CD4-positive, alpha-beta T cell treated with Interleukin-2 at 100 ng/mL for 4 hours (primary cell): Measurements from ENCODE around the gene ERI3.

Experiments used
- DNase-seq: peaks from one replicate; pipeline ENCODE4 v3.0.0-alpha.2; 2020; ENCODE audit warnings: low spot score

The ERI3 gene

GRCh38 chr1:44261171-44261817 is 93.8 kb downstream of the ERI3 start:
- no peak for DNase-seq

GRCh38 chr1:44260792-44261170 is 94.3 kb downstream of the ERI3 start:
- no peak for DNase-seq

- DNase-seq, result no peak
Observed at GRCh38 chr1:44259090-44259489, 96.0 kb downstream of the ERI3 start.

DNA sequence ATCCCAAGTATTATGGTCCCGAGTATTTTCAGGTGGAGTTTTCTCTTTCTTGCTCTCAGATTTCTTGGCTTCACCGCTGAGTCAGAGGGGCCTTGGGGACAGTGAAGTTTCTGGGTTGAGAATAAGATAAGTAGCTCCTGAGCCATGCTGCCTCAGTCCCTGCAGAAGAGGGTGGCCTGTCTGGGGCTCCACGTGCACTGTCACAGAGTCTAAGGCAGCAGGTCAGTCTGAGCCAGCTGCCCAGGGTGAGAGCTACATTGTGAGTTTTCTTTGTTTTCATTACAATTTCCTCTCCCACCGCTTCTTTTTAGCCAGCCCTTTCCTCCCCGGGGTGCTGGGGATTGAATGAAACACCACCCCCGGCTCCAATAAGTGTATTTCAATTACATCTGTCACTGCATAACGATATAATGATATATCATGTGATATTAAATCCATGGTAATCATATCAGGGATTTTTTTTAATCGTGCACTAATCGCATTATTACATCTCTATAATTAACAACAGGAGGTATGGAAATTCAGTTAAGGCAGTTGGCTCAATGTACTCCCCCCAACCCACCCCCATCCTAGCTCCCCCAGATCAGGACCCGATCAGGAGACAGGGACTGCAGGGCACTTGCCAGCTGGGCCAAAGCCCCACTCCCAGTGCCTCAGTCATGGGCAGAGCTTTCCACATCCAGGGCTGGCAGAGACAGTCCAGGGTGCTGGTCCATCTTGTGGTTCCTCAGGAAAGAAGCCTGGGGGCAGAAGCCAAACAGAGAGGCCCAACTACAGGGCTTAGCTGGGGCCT is 98.1 kb downstream of the ERI3 start:
- DNase-seq, result no peak

DNA sequence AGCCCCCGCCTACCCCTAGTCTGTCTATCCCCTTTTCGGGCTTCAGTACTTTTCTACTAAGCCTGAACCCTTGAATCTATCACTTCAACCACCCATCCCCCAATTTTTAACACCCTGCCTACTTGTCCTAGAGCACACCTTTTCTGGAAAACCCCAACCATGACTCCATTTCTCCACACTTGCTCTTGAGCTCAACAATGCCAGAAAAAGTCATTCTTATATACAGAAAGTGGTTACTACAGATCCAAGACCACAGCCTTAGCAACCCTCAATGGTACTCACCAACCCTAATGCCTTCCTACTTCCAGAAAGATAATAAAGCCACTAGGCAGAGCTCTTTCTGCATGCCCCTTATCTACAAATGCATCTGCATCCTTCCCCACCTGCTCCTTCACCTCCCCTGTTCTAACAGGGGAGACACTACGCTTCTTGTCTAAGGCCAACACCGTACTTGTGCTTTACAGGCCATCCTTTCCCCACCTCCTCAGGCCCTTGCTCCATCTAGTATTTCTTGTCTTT is 100.6 kb downstream of the ERI3 start:
- no peak for DNase-seq

DNA sequence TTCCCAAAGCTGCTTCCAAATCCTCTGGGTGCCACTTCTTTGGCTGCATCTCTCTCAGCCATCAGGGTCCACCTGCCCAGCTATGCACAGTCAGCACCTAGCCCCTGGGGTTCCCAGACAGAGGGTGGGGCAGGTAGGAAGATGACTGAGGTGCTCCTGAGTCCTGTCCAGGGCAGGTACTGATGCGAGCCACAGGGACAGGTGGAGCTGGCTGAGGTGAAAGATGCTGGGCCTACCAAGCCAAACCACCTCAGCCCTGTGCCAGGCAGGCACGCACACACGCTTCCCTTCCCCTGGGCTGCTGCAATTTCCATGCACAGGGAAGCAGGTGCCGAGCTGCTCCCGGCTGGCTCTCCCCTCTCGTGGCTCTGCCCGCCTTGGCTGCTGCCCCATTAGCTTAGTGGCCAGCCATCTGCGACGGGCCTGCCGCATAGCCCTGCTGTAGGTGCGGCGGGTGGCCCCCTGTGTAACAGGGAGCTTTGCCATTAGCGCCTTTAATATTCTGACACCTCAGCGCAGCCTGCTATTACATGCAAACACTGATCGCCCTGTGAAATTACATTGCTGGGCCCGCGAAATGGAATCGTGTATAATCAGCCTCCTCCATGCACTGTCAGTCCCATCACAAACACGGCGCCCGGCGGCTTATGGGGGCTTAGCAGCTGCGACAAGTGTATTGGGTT is 102.9 kb downstream of the ERI3 start:
- DNase-seq, result no peak

- no peak for DNase-seq
Observed at GRCh38 chr1:44251486-44251885, 103.6 kb downstream of the ERI3 start.

- no peak for DNase-seq
Observed at GRCh38 chr1:44250068-44250781, 104.8 kb downstream of the ERI3 start.

- no peak for DNase-seq
Observed at GRCh38 chr1:44249543-44249942, 105.5 kb downstream of the ERI3 start.

GRCh38 chr1:44246806-44247205 is 108.3 kb downstream of the ERI3 start:
- no peak for DNase-seq

DNA sequence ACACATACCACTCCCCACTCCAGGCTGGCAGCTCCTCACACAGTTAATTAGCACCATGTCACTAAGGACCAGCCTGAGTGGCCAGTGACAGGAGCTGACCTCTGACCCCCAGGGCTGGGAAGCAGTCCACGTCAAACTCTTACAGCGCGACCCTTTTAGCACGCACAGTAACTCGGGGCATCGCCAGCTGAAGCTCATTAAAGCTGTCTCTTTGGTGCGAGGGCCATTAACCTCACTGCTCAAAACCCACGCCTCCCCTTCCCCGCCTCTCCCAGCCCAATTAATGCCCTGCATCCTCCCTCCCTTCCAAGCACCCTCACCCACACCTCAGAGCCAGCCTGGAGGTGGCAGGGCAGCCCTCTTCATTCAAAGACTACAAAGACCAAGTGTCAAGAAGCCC is 110.1 kb downstream of the ERI3 start:
- no peak for DNase-seq

DNA sequence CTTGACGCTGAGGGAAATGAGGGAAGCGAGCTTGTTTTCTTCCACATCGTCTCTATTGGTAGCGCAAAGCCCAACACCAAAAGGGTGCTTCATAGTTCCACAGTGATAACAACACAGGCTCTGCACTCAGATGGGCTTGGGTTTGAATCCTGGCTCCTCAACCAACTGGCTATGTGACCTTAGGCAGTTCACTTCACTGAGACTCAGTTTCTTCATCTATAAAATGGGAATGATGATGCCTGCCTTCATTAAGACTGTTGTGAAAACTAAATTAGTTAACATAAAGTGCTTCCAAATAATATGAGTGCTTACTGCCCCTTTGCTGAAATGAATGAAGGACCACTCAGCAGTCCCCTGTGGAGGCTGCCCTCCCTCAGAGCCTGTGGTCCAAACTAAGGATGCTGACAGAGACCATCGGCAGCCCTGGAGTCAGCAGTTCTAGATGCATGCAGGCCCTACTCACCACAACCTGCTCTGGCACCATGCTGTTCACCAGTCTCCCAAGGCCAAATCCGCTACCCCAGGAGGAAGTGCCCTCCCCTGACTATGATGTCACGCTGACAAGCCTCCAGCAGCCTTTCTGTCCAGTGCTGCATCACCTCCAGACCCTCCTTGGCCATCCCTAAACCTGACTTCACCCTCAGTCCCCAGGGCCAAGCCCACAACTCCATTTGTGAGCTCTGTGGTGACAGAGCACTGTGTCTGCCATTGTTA is 111.1 kb downstream of the ERI3 start:
- DNase-seq, result no peak

- DNase-seq, result no peak
Observed at GRCh38 chr1:44242746-44243145, 112.3 kb downstream of the ERI3 start.

DNA sequence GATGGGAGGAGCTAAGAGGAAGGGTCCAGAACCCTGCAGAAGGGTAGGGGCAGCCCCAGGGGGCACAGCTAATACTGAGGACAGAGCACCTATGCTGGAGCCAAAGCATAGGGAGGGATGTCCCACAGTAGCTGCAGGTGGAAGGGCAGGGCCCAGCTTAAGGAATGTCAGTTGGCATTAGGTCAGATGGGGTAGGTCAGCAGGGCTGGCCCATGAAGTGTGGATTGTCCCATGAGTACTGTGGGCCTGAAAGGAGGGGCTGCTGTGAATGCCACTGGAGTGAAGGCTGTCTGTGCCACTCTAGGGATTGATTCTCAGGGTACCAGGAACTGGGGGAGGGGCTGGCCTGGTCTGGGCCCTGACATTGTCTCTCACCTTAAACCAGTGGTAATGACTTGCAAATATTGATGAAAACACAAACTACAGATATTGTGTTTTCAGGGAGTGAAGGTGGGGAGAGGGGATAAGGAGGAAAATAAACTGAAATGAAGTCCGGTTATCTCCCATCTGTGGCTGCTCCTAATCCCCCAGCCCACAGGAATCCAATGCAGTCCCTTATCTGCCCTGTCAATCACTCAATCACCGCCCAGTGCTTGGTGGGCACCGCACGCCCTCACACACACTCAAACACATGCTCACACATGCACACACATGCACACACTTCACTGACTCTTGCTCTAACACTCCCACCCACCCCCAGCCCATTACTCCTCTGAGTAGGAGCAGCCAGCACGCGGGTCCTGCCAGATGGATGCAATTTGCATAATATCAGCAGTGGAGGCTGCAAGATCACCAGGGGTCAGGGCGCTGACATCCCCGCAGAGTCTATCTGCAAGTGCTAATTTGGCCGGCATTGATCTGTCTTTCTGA is 114.0 kb downstream of the ERI3 start:
- DNase-seq, result no peak

- no peak for DNase-seq
Observed at GRCh38 chr1:44239961-44240371, 115.1 kb downstream of the ERI3 start.

- no peak for DNase-seq
Observed at GRCh38 chr1:44239331-44239960, 115.6 kb downstream of the ERI3 start.

DNA sequence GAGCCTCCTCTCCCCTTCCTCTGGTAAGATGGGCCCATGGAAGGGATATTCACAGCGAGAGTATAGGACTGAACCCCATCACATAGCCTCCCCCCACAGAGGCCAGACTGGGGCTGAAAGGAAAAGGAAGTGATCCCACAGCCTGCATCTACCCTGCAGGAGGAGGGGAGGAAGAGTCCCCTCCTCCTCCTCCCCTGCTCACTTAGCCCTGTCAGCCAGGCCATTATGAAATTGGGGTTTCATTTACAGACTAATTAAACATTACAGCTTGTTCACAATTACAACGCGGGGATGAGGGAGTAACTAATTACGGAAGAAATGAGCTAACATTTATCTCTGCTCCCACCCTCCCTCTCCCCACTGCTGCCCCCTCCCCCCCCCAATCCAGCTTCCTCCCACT is 116.4 kb downstream of the ERI3 start:
- no peak for DNase-seq

DNA sequence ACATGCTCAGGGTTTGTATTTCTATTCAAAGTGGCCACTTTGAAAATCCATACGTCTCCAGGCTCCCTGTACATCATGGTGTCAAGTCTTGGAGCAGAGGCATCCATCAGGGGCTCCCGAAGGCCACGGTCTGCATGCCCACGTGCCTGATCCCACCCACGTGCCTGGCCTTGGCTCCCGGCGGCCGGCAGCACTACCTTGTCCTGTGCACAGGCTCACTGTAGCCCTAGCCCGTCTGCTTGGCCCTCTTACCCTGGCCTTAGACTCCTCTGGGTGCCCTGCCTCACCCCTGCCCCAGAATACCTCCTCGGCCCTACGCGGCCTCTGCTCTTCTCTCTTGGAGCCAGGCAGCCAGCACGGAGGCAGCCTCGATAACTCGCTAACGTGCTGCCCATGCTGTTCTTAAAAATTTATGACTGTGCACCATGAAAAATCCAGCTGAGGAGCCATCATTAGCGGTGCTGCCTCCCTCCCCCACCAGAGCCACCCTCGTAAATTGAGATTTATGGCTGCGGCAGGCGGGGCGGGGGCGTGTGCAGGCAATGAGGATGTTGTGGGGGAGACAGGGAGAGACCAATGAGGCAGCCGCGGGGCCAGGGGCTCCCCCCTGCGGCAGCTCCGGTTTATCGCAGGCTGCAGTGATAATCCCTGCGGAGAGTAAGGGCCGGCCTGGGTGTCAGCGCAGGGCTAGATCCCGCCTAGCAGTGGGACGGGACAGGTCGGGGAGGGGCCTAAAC is 117.2 kb downstream of the ERI3 start:
- peak; percentile 8 for DNase-seq

GRCh38 chr1:44236490-44237272 is 118.4 kb downstream of the ERI3 start:
- DNase-seq, result no peak
